Neural progenitor cell (in vitro differentiated cells): ENCODE measurements around the gene CNR2.

ENCODE experiments used
- CTCF ChIP-seq: fragments of 200-600 bp; sonication (generic); IDR thresholded peaks from 2 replicates; pipeline ENCODE4 v1.5.1; 2017; ENCODE audit warnings: antibody characterized with exemption, mild to moderate bottlenecking
- EZH2 ChIP-seq: fragments of 200-600 bp; sonication (generic); IDR thresholded peaks from 2 replicates; pipeline ENCODE4 v1.6.1; 2017; ENCODE audit warnings: antibody characterized with exemption, mild to moderate bottlenecking, moderate library complexity
- EZH2phosphoT487 ChIP-seq: fragments of 200-600 bp; sonication (generic); IDR thresholded peaks from 2 replicates; pipeline ENCODE4 v1.6.1; 2017; ENCODE audit warnings: antibody characterized with exemption

- TF ChIP-seq CTCF (peak; percentile 22), EZH2 (peak; percentile 53), EZH2phosphoT487 (no peak)
Measured at GRCh38 chr1:23958810-23959460, 45.8 kb upstream of the CNR2 start.
